GM21515 (cell line): ENCODE measurements around the gene F2.
"Not testable (repeated sequence)": the region's sequence is repeated elsewhere in the genome, so short reads cannot be mapped to it uniquely, and the experiment has no call there.

Source experiments
- ATAC-seq: cut with Tn5 transposase; IDR thresholded peaks from one replicate; pipeline ENCODE4 v1.9.1; 2021; ENCODE audit not compliant: unreplicated experiment

Gene F2

GRCh38 chr11:46719048-46719542 is at the start of gene F2:
TSS of gene F2 (plus strand) at chr11:46719213. CDS start at chr11:46719236, 23 bp downstream.
- no peak for ATAC-seq

- no peak for ATAC-seq
Measured at GRCh38 chr11:46669711-46670139, 49.3 kb upstream of the F2 start.

- not testable (repeated sequence) for ATAC-seq
Measured at GRCh38 chr11:46670521-46670920, 48.5 kb upstream of the F2 start.

- ATAC-seq, result no peak
Measured at GRCh38 chr11:46671958-46672315, 47.1 kb upstream of the F2 start.

GRCh38 chr11:46672381-46672839 is 46.6 kb upstream of the F2 start:
- ATAC-seq, result no peak

GRCh38 chr11:46673713-46674462 is 45.1 kb upstream of the F2 start:
- ATAC-seq, result no peak

- ATAC-seq, result no peak
Measured at GRCh38 chr11:46674463-46675287, 44.3 kb upstream of the F2 start.

GRCh38 chr11:46675288-46675851 is 43.6 kb upstream of the F2 start:
- ATAC-seq, result no peak

GRCh38 chr11:46675949-46676348 is 43.1 kb upstream of the F2 start:
- ATAC-seq, result no peak

- ATAC-seq, result no peak
Measured at GRCh38 chr11:46676436-46677158, 42.4 kb upstream of the F2 start.

- no peak for ATAC-seq
Measured at GRCh38 chr11:46677169-46677568, 41.8 kb upstream of the F2 start.

- no peak for ATAC-seq
Measured at GRCh38 chr11:46677991-46678740, 40.8 kb upstream of the F2 start.

- no peak for ATAC-seq
Measured at GRCh38 chr11:46678741-46679130, 40.3 kb upstream of the F2 start.

GRCh38 chr11:46679241-46680163 is 39.5 kb upstream of the F2 start:
- no peak for ATAC-seq

- ATAC-seq, result no peak
Measured at GRCh38 chr11:46680164-46680760, 38.8 kb upstream of the F2 start.

GRCh38 chr11:46680815-46681214 is 38.2 kb upstream of the F2 start:
- no peak for ATAC-seq

- no peak for ATAC-seq
Measured at GRCh38 chr11:46681814-46682213, 37.2 kb upstream of the F2 start.

- no peak for ATAC-seq
Measured at GRCh38 chr11:46682773-46683752, 36.0 kb upstream of the F2 start.
